ENCODE data around the gene FAM25G. TPM values are rescaled to one million over a fixed set of nuclear protein-coding genes. Genes with fewer than 3 reads are reported as not detected.
"Not testable (repeated sequence)": the region's sequence is repeated elsewhere in the genome, so short reads cannot be mapped to it uniquely, and the experiment has no call there.

FAM25G gene
- total RNA-seq (2011; cell fraction: chromatin; rRNA removed; ENCODE audit: low replicate concordance), result not detected in 2 replicates
- total RNA-seq (2011; cell fraction: nucleolus; rRNA removed), result not detected in 2 replicates
- total RNA-seq (2011; cell fraction: nucleoplasm; rRNA removed), result not detected in 2 replicates
- not detected in 2 replicates for total RNA-seq (2014; rRNA removed)
- not detected in 2 replicates for total RNA-seq (2014; rRNA removed; fragmentation: Illumina TruSeq; extraction: Trizol)
- not detected in 2 replicates for total RNA-seq (2015; rRNA removed; fragmentation: Illumina TruSeq; extraction: Trizol)
- total RNA-seq (2021), result not detected in 2 replicates
- not detected in 2 replicates for polyA plus RNA-seq (2011; rRNA removed)
- polyA plus RNA-seq (2011; cell fraction: cytosol; rRNA removed), result not detected in 2 replicates
- 0.77 TPM in 1 of 2 replicates, not detected in the other for polyA plus RNA-seq (2011; cell fraction: nucleus; rRNA removed)
- polyA plus RNA-seq (2012), result not detected in 2 replicates
- not detected in 2 replicates for polyA plus RNA-seq (2014; fragmentation: Illumina TruSeq; extraction: Trizol)
- not detected for polyA plus RNA-seq (2014; fragmentation: Nextera tagmentation; extraction: Ambion mirVana)
- not detected in 2 replicates for polyA plus RNA-seq (2014; rRNA removed)
- polyA minus RNA-seq (2011; rRNA and poly(A)+ RNA removed), result not detected in 2 replicates
- not detected in 2 replicates for polyA minus RNA-seq (2011; cell fraction: cytosol; rRNA and poly(A)+ RNA removed)
- not detected in 2 replicates for polyA minus RNA-seq (2011; cell fraction: nucleus; rRNA and poly(A)+ RNA removed)
- Bru-seq, nascent RNA, result percentile 19 among the genes with signal in this experiment
- percentile 13 among the genes with signal in this experiment for BruChase-seq, experiment 1, labeled RNA remaining after a 2-hour chase
- BruChase-seq, experiment 2, labeled RNA remaining after a 6-hour chase, result percentile 6 among the genes with signal in this experiment
- long read RNA-seq, experiment 1, result 0 reads
- long read RNA-seq, experiment 2, result 0 reads
- long read RNA-seq, experiment 3, result 0 reads

DNA sequence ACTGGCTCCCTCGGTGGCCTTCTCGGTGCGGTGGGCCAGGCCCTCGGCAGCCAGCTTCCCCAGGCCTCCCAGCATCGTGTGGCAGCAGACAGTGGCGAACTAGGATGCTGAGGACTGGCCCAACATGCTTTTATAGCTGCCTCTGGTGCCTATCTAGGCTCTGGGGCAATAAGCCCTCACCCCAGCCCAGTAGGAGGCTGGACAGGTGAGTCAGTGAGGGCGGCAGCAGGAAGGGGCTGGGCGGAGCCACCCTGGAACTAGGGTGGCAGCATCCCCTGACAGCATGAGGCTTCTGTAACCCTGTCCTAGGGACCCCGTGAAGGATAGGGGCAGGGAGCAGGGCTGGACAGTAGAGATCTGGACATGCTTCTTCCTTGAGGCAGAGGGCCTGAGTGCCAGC lies at the start of gene FAM25G:
TSS of gene FAM25G (minus strand) at position 101 of the 400 bp plus-strand sequence. CDS start at position 75, 26 bp downstream.
- DNase-seq (ENCODE audit: extremely low read depth in 1 of 4, low spot score in 3 of 4); CTCF ChIA-PET (ENCODE audit: low intra/inter-chr PET ratio); H2AFZ ChIP-seq (ENCODE audit: low read depth, low read length); H3K27me3 ChIP-seq (ENCODE audit: control insufficient read depth in 2 of 2, insufficient read depth in 2 of 2, low read length in 2 of 2); H3K4me2 ChIP-seq (ENCODE audit: insufficient read depth, low read length); H3K9ac ChIP-seq (ENCODE audit: insufficient read depth in 1 of 2, low read depth in 2 of 2, low read length in 2 of 2); H3K4me1 ChIP-seq (replicated peaks in 1 of 2; ENCODE audit: control insufficient read depth in 2 of 2, insufficient read depth in 2 of 2, low read length in 2 of 2); BruUV-seq (replicated peaks); H3K79me2 ChIP-seq (ENCODE audit: control insufficient read depth, insufficient read depth, low read length); H3K36me3 ChIP-seq (ENCODE audit: control insufficient read depth, insufficient read depth, low read length); H3K9me3 ChIP-seq (replicated peaks; ENCODE audit: control insufficient read depth, insufficient read depth, low read depth, low read length); ATAC-seq; FAIRE-seq; H3K9me1 ChIP-seq (ENCODE audit: control insufficient read depth, insufficient read depth, low read length); in situ Hi-C loops (cut with MboI); intact Hi-C loops (cut with micrococcal nuclease); H3K27ac ChIP-seq (ENCODE audit: extremely low read depth, low read depth, low read length); H4K20me1 ChIP-seq (replicated peaks; ENCODE audit: control insufficient read depth, insufficient read depth, low read length); POLR2A ChIA-PET; H3K4me3 ChIP-seq: not testable (repeated sequence)
- no CpG with 5 or more reads among the region's 9 CpGs for WGBS (ENCODE audit: insufficient coverage, low coverage, missing lambda C conversion rate)

DNA sequence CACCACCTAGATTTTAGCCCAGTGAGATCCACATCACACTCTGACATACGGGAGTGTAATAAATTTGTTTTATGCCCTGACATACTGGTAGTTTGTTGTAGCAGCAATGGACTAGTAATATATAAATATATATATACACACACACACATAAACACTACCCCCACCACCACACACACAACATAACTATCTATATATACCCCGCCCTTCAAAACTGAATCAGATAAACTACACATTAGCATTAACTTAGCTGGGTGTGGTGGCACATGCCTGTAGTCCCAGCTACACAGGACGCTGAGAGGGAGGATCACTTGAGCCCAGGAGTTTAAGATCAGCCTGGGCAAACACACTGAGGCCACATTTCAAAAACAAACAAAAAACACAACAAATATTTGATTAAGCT lies 44.9 kb upstream of the FAM25G start:
- H3K27me3 ChIP-seq (ENCODE audit: control insufficient read depth in 2 of 2, insufficient read depth in 2 of 2, low read length in 2 of 2); H3K9me1 ChIP-seq (ENCODE audit: control insufficient read depth, insufficient read depth, low read length); H3K9ac ChIP-seq (ENCODE audit: insufficient read depth in 1 of 2, low read depth in 2 of 2, low read length in 2 of 2); BruUV-seq (replicated peaks); H3K27ac ChIP-seq (ENCODE audit: extremely low read depth, low read depth, low read length); CTCF ChIA-PET (ENCODE audit: low intra/inter-chr PET ratio); intact Hi-C loops (cut with micrococcal nuclease); H3K4me2 ChIP-seq (ENCODE audit: insufficient read depth, low read length); DNase-seq (ENCODE audit: extremely low read depth in 1 of 4, low spot score in 3 of 4); ATAC-seq; H3K4me3 ChIP-seq; POLR2A ChIA-PET; H3K9me3 ChIP-seq (replicated peaks; ENCODE audit: control insufficient read depth, insufficient read depth, low read depth, low read length); FAIRE-seq; H2AFZ ChIP-seq (ENCODE audit: low read depth, low read length); H3K4me1 ChIP-seq (replicated peaks in 1 of 2; ENCODE audit: control insufficient read depth in 2 of 2, insufficient read depth in 2 of 2, low read length in 2 of 2); H3K79me2 ChIP-seq (ENCODE audit: control insufficient read depth, insufficient read depth, low read length); H3K36me3 ChIP-seq (ENCODE audit: control insufficient read depth, insufficient read depth, low read length); H4K20me1 ChIP-seq (replicated peaks; ENCODE audit: control insufficient read depth, insufficient read depth, low read length): not testable (repeated sequence)
- in situ Hi-C loops (cut with MboI), result loop anchor here (25.0 kb wide), 1 partner anchor 501 kb away; no protein-coding TSS in a partner anchor
- WGBS (ENCODE audit: insufficient coverage, low coverage, missing lambda C conversion rate), result 30% methylated on average over 1 of the region's 3 CpGs

DNA sequence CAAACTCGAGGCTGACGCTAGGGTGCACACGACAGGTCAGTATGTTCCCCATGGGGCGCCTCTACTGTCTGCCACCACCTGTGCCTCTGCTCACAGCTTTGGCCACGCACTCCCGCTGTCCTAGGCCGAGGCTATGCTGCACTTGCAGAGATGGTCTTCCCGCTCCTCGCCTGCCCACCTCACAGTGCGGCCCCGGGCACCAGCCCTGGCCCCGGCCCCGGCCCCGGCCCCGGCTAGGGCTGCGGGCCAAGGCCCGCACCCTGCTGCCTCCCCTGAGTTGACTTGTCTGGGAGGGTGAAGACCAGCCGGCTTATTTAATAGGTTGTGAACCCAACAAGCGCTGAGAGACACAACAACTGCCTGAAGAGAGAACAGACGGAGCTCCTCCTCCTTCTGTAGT lies 32.0 kb upstream of the FAM25G start, which contains the start of gene AGAP9:
TSS of gene AGAP9 (minus strand) at position 164 of the 400 bp plus-strand sequence. CDS start at position 52, 112 bp downstream.
- H2AFZ ChIP-seq (ENCODE audit: low read depth, low read length); H3K4me1 ChIP-seq (replicated peaks in 1 of 2; ENCODE audit: control insufficient read depth in 2 of 2, insufficient read depth in 2 of 2, low read length in 2 of 2); FAIRE-seq; H3K9me1 ChIP-seq (ENCODE audit: control insufficient read depth, insufficient read depth, low read length); H3K27ac ChIP-seq (ENCODE audit: extremely low read depth, low read depth, low read length); POLR2A ChIA-PET; ATAC-seq; intact Hi-C loops (cut with micrococcal nuclease); CTCF ChIA-PET (ENCODE audit: low intra/inter-chr PET ratio); H3K9ac ChIP-seq (ENCODE audit: insufficient read depth in 1 of 2, low read depth in 2 of 2, low read length in 2 of 2); H4K20me1 ChIP-seq (replicated peaks; ENCODE audit: control insufficient read depth, insufficient read depth, low read length); H3K27me3 ChIP-seq (ENCODE audit: control insufficient read depth in 2 of 2, insufficient read depth in 2 of 2, low read length in 2 of 2); H3K4me3 ChIP-seq; H3K4me2 ChIP-seq (ENCODE audit: insufficient read depth, low read length); H3K36me3 ChIP-seq (ENCODE audit: control insufficient read depth, insufficient read depth, low read length); H3K79me2 ChIP-seq (ENCODE audit: control insufficient read depth, insufficient read depth, low read length); in situ Hi-C loops (cut with MboI); DNase-seq (ENCODE audit: extremely low read depth in 1 of 4, low spot score in 3 of 4); H3K9me3 ChIP-seq (replicated peaks; ENCODE audit: control insufficient read depth, insufficient read depth, low read depth, low read length); BruUV-seq (replicated peaks): not testable (repeated sequence)
- WGBS (ENCODE audit: insufficient coverage, low coverage, missing lambda C conversion rate), result no CpG with 5 or more reads among the region's 20 CpGs

All from K562 (cell line).